T-helper 22 cell (primary cell): ENCODE data around the gene GIN1.
"Not testable (repeated sequence)": the region's sequence is repeated elsewhere in the genome, so short reads cannot be mapped to it uniquely, and the experiment has no call there.

Experiments
- DNase-seq: peaks from one replicate; pipeline ENCODE4 v3.0.0-alpha.2; 2020; ENCODE audit warnings: low read depth

The GIN1 gene

DNA sequence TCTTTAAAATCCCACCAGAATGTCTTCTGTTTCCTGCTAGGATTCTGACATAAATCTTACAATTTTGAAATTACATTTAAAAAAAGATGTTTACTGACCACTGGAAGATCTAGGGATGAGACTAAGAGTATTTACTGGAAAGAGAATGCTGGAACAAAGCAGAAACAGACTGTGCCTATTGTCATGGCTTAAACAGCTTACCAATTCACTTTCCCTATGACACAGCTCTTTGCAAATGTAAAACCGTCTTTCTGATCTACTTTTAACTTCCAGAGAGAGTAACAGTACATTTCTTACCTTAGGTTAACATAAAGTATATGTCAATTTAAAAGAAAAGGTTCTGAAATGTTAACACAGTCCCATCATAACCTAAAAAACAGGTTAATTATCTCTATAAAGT lies 10.7 kb downstream of the GIN1 start:
- no peak for DNase-seq

DNA sequence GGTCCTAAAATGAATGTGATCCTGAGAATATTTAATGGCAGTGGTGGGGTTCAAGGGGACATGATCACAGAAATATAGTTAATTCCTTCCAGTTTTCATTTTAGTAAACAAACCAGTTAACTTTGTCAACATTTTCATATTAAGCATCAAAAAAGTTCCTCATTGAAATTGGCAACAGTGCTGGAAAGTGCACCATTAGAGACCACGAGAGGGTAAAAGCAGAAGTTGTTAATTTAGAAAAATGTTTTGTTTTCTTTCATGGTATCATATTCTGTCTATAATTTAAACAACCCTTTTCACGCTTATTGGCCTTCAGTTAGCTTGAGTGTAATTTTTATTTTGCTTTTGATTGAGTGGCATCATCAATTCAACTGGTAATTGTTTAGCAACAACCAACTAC lies 11.9 kb downstream of the GIN1 start:
- no peak for DNase-seq

DNA sequence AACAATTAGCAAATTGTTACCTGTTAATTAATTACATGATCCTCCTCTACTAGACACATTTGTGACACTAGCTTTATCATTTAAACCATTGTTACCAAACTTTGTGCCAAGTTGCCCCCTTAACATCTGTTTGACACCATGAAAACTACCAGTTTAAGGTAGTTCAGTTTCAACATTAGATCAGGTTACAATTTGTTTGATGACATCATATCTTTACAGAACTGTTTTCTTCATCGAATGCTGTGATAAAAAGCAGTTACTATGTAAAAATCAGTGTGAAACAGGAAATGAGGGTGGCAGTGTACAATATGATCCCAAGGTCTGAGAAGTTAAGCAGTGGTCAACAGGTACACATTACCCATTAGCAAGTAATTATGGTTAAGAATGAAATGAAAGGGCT lies 17.7 kb downstream of the GIN1 start:
- DNase-seq: no peak

DNA sequence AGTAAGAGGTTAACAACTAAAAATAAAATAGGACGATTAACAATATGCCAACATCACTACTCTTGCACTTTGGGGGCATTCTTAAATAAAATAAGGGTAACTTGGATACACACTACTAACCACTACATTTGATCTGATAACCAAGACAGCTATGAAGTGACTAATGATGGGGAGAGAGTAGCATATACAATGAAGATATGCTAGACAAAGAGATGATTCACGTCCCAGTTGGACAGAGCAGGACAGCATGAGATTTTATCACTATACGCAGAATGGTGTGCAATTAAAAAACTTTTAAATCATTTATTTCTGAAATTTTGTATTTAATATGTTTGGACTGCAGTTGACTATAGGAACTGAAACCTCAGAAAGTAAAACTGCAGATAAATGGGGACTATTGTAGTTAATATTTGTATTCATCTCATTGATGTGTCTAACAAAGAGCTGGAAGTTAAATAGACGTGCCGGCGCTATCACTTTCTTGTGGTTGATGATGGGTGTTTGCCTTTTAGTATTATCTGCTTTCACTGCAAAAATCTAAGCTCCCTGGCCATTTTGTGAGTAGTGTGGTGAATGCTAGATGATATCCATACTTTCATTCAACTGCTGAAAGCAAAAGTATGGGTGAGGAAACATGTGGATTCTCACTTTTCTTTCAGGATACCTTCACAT lies 18.7 kb downstream of the GIN1 start:
- DNase-seq: no peak

GRCh38 chr5:103098993-103099392 lies 20.9 kb downstream of the GIN1 start:
- DNase-seq: no peak

GRCh38 chr5:103094737-103095136 lies 25.2 kb downstream of the GIN1 start:
- DNase-seq: no peak

GRCh38 chr5:103093727-103094126 lies 26.2 kb downstream of the GIN1 start:
- DNase-seq: no peak

- no peak for DNase-seq
Measured at GRCh38 chr5:103092676-103093075, 27.3 kb downstream of the GIN1 start.

- DNase-seq: no peak
Measured at GRCh38 chr5:103090791-103091190, 29.1 kb downstream of the GIN1 start.

GRCh38 chr5:103089272-103089671 lies 30.7 kb downstream of the GIN1 start:
- no peak for DNase-seq

DNA sequence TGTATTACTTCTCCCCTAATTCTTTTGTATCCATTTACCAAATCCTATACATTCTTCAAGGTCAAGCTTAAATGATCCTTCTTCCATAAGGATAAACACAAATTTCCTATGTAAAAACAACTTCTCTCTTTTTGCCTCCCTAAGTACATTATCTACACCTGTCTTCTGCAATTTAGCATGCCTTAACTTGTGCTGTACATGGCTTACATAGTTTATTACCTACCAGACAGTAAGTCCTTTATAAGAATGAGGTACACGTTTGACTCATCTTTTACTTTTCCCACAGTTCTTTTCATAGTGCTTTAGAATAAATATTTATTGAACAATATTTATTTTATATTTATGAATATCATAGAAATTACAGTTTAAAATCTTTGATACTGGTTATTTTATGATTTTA lies 33.4 kb downstream of the GIN1 start:
- DNase-seq: no peak

GRCh38 chr5:103079796-103080195 lies 40.1 kb downstream of the GIN1 start:
- no peak for DNase-seq

- no peak for DNase-seq
Measured at GRCh38 chr5:103075442-103075841, 44.5 kb downstream of the GIN1 start.

GRCh38 chr5:103073500-103073899 lies 46.4 kb downstream of the GIN1 start:
- DNase-seq: not testable (repeated sequence)

DNA sequence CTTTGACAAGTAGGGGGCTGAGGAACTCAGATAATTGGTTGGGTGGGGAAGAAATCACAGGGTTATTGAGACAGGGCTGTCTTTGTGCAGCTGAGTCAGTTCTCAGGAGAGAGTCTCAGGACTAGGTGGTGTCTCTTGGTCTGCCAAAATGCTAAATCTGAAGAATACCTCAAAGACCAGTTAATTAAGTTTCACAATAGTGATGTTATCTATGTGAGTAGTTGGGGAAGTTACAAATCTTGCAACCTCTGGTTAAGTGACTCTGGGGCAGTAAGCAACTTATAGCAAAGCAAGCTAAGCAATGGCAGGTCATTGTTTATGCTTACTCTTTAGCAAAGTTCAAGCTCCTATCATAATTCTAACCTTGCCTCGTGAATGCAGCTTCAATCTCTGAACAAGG lies 53.6 kb downstream of the GIN1 start:
- DNase-seq: no peak

GRCh38 chr5:103060424-103060954 lies 59.4 kb downstream of the GIN1 start:
- DNase-seq: no peak

DNA sequence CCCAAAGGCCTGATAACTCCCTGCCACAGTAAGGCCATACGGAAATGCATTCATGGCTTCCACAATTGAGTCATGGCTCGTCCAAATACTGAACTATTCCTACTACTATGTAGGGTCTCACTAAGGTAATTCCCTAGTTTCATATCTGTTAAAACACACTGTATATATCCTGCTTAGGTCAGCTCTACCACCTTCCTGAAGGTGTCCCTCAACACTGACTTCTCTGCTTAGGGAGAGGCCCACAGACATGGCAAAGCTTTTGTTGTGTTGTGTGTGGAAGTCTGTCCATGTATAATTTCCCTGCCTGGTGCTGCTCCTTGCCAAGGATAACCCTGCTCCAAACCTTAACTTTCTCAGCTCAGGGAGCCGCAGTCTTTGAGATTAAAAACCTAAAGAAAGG lies 60.4 kb downstream of the GIN1 start:
- no peak for DNase-seq

DNA sequence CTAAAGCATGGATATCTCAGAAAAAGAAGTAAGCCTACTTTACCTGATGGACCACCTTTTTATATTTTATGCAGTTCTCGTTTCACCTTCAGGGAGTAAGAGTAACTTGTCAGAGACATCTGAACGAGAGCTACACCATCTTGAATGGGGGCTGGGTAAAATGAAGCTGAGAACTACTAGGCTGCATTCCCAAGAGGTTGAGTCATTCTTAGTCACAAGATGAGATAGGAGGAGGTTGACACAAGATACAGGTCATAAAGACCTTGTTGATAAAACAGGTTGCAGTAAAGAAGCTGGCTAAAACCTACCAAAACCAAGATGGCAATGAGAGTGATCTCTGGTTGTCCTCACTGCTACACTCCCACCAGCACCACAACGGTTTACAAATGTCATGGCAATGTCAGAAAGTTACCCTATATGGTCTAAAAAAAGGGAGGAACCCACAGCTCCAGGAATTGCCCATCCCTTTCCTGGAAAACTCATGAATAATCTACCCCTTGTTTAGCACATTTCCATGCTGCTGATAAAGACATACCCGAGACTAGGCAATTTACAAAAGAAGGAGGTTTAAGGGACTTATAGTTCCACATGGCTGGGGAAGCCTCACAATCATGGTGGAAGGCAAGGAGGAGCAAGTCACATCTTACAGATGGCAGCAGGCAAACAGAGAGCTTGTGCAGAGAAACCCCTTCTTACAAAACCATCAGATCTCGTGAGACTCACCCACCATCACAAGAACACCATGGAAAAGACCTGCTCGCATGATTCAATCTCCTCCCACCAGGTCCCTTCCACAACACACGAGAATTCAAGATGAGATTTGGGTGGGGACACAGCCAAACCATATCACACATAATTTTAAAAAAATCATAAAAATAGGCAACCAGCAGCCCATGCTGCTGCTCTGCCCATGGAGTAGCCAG lies 62.5 kb downstream of the GIN1 start:
- no peak for DNase-seq

DNA sequence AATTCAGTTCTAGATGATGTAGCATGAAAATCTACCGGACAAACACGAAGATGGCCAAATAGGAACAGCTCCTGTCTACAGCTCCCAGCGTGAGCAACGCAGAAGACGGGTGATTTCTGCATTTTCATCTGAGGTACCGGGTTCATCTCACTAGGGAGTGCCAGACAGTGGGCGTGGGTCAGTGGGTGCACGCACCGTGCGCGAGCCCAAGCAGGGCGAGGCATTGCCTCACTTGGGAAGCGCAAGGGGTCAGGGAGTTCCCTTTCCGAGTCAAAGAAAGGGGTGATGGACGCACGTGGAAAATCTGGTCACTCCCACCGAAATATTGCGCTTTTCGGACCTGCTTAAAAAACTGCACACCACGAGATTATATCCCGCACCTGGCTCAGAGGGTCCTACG lies 73.2 kb downstream of the GIN1 start:
- DNase-seq: not testable (repeated sequence)

- DNase-seq: no peak
Measured at GRCh38 chr5:103041071-103041676, 78.8 kb downstream of the GIN1 start.

- DNase-seq: no peak
Measured at GRCh38 chr5:103037673-103038455, 82.1 kb downstream of the GIN1 start.

DNA sequence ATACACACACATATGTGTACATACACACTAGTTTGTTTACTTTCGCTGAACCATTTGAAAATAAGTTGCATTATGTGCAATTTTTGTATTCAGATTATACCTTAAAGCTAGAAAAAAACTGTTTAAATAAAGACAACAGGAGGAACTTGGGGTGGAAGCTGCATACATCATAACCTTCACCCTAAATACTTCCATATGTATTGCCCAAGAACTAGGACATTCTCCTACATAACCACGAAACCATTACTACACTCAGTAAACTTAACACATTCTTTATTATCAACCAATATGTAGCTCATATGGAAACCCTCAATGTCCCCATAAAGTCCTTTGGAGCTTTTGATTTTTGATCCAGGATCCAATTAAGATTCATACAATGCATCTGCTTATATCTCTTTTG lies 83.3 kb downstream of the GIN1 start:
- no peak for DNase-seq
